Mesendoderm (in vitro differentiated cells): ENCODE data around the gene ALPL. TPM values are rescaled to one million over a fixed set of nuclear protein-coding genes. Genes with fewer than 3 reads are reported as not detected.
"Not testable (repeated sequence)": the region's sequence is repeated elsewhere in the genome, so short reads cannot be mapped to it uniquely, and the experiment has no call there.

Experiments used
- DNase-seq: peaks from one replicate; pipeline ENCODE4 v3.0.0; 2013
- H2AK5ac ChIP-seq: 2 replicates; pipeline ENCODE4 v1.6.1; 2013; ENCODE audit warnings: low read length, inconsistent platforms
- H2BK120ac ChIP-seq: 2 replicates; pipeline ENCODE4 v1.6.1; 2013; ENCODE audit warnings: low read depth, mild to moderate bottlenecking, low read length, moderate library complexity, mixed read lengths
- H2BK15ac ChIP-seq: replicated peaks from 2 replicates; pipeline ENCODE4 v1.6.1; 2013; ENCODE audit warnings: low read depth, mild to moderate bottlenecking, moderate library complexity
- H2BK5ac ChIP-seq: 2 replicates; pipeline ENCODE4 v1.6.1; 2013; ENCODE audit warnings: low read length, inconsistent platforms
- H3K18ac ChIP-seq: 2 replicates; pipeline ENCODE4 v1.6.1; 2013; ENCODE audit warnings: mild to moderate bottlenecking, low read length, mixed read lengths
- H3K23ac ChIP-seq: one replicate; pipeline ENCODE4 v1.6.1; 2013; ENCODE audit warnings: low read length
- H3K27ac ChIP-seq: 2 replicates; pipeline ENCODE4 v1.5.1; 2013; ENCODE audit warnings: low read depth, mild to moderate bottlenecking, inconsistent platforms, low read length, moderate library complexity
- H3K27me3 ChIP-seq: 2 replicates; pipeline ENCODE4 v1.6.1; 2013; ENCODE audit warnings: low read length, control low read depth, mild to moderate bottlenecking, inconsistent platforms; ENCODE audit not compliant: insufficient read depth, poor library complexity
- H3K36me3 ChIP-seq: 2 replicates; pipeline ENCODE4 v1.6.1; 2013; ENCODE audit warnings: low read length, inconsistent platforms; ENCODE audit not compliant: control insufficient read depth, insufficient read depth
- H3K4ac ChIP-seq: one replicate; pipeline ENCODE4 v1.6.1; 2013; ENCODE audit warnings: low read depth, mild to moderate bottlenecking, low read length, moderate library complexity
- H3K4me1 ChIP-seq: 2 replicates; pipeline ENCODE4 v1.6.1; 2013; ENCODE audit warnings: low read depth, low read length, inconsistent platforms; ENCODE audit not compliant: control insufficient read depth
- H3K4me2 ChIP-seq: 2 replicates; pipeline ENCODE4 v1.6.1; 2013; ENCODE audit warnings: low read length
- H3K4me3 ChIP-seq: 2 replicates; pipeline ENCODE4 v1.5.1; 2013; ENCODE audit warnings: mild to moderate bottlenecking, low read length
- H3K56ac ChIP-seq: one replicate; pipeline ENCODE4 v1.6.1; 2013; ENCODE audit warnings: low read length
- H3K79me1 ChIP-seq: 2 replicates; pipeline ENCODE4 v1.6.1; 2013; ENCODE audit warnings: low read length, inconsistent platforms
- H3K79me2 ChIP-seq: 2 replicates; pipeline ENCODE4 v1.6.1; 2013; ENCODE audit warnings: mild to moderate bottlenecking, low read length; ENCODE audit not compliant: control insufficient read depth, insufficient read depth
- H3K9ac ChIP-seq: 2 replicates; pipeline ENCODE4 v1.6.1; 2013; ENCODE audit warnings: low read length, inconsistent platforms
- H4K5ac ChIP-seq: one replicate; pipeline ENCODE4 v1.6.1; 2013; ENCODE audit warnings: low read length
- H4K8ac ChIP-seq: one replicate; pipeline ENCODE4 v1.6.1; 2013; ENCODE audit warnings: low read depth, mild to moderate bottlenecking, control low read depth, low read length, moderate library complexity
- WGBS: extraction: QIAGEN DNeasy Blood & Tissue Kit; methylation state at CpG from one replicate; pipeline ENCODE4 v1.1.7; 2013; ENCODE audit warnings: low lambda C conversion rate, missing lambda C conversion rate; ENCODE audit not compliant: insufficient coverage; ENCODE audit errors: extremely low coverage; 5-methylcytosine and 5-hydroxymethylcytosine counted together
- polyA plus RNA-seq, 2 experiments: library from polyadenylated mRNA; stranded (reverse); fragments of 200-250 nt; gene quantifications; one replicate each; pipeline ENCODE4 v1.2.3, GENCODE V29; 2013

Gene ALPL
- polyA plus RNA-seq (2013, experiment 1 of 2): 126 TPM
- polyA plus RNA-seq (2013, experiment 2 of 2): 125 TPM

DNA sequence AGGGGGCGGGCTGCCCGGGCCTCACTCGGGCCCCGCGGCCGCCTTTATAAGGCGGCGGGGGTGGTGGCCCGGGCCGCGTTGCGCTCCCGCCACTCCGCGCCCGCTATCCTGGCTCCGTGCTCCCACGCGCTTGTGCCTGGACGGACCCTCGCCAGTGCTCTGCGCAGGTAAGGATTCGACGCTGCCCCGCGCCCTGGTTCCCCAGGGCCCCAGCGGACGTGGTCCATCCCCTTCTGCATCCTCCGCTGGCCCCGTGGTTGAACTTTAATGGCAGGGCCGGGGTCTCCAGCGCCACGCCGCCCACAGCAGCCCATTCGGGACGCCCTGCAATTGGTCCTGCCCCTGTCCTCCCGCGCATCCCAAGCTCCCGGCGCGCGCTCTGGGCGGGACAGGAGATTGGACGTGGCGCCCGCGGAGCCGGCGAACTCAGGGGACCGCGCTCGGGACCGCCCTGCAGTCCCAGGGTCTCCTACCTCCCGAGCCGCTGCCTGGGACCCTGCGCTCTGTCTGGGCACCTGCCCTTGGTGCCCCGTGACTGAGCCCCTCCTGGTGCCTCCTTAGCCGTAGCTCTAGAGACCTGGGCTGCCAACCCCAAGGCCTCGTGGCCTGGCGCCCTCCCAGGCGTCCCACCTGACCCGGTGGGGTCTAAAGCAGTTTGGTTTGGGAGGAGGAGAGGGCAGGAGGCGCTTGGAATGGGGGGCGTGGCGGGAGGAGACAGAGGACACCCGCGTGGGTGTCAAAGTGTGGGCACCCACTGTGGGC lies at the start of gene ALPL:
TSS of gene ALPL (plus strand) at position 73 of the 762 bp plus-strand sequence. CDS start 44,659 bp downstream, outside the sequence.
- DNase-seq: peak; percentile 58
- H3K27ac ChIP-seq: no peak within 1 kb of the TSS

DNA sequence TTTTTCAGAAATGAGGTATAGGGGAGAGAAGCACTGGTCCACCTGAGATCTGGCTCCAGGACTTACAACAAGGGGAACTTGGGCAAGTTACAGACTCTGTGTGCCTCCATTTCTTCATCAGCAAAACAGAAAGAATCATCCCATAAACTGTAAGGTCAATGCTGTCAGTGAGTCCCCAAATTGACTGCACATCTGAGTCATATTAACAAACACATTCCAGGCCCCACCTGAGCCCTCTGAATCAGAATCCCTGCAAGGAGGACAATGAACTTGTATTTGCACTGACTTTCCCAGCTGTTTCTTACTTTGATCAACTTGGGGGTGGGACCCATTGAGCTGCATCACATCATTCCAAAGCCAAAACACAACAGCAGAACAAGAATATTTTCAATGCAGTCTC lies 44.1 kb upstream of the ALPL start:
- not testable (repeated sequence) for H4K8ac ChIP-seq, H3K4me2 ChIP-seq, H3K56ac ChIP-seq, H3K4me3 ChIP-seq, H4K5ac ChIP-seq, H2BK15ac ChIP-seq, H3K9ac ChIP-seq, H3K23ac ChIP-seq, H3K79me2 ChIP-seq, H3K4me1 ChIP-seq, H3K4ac ChIP-seq, H3K79me1 ChIP-seq, H3K36me3 ChIP-seq, H3K27ac ChIP-seq, H3K18ac ChIP-seq, H2AK5ac ChIP-seq, DNase-seq, H2BK5ac ChIP-seq, H3K27me3 ChIP-seq, H2BK120ac ChIP-seq

More for the DNA sequence above, at the start of gene ALPL:
- Histone ChIP-seq H2BK5ac (no peak within 1 kb of the TSS), H3K36me3 (no peaks in the 10 kb centered on the region), H2AK5ac (no peak within 1 kb of the TSS), H3K4ac (peak within 1 kb of the TSS; percentile 46), H3K4me2 (peak within 1 kb of the TSS; percentile 97), H2BK15ac (no peak within 1 kb of the TSS), H2BK120ac (no peak within 1 kb of the TSS), H3K18ac (peak within 1 kb of the TSS; percentile 19), H3K56ac (peak within 1 kb of the TSS; percentile 94), H4K8ac (no peak within 1 kb of the TSS), H3K79me2 (peaks cover 31% of the 10 kb centered on the region), H3K79me1 (peaks cover 24% of the 10 kb centered on the region), H3K4me3 (peak within 1 kb of the TSS; percentile 75), H3K23ac (peak within 1 kb of the TSS; percentile 80), H3K27me3 (no peaks in the 10 kb centered on the region), H3K9ac (peak within 1 kb of the TSS; percentile 90), H4K5ac (no peak within 1 kb of the TSS), H3K4me1 (peaks cover 10% of the 10 kb centered on the region)
- WGBS: no CpG with 5 or more reads among the region's 67 CpGs

- not testable (repeated sequence) for H3K79me1 ChIP-seq, H3K4me2 ChIP-seq, H3K27ac ChIP-seq, H3K23ac ChIP-seq, H4K8ac ChIP-seq, H2BK5ac ChIP-seq, H3K27me3 ChIP-seq, H4K5ac ChIP-seq, H3K9ac ChIP-seq, H2AK5ac ChIP-seq, H2BK120ac ChIP-seq, H3K4me1 ChIP-seq, H3K4me3 ChIP-seq, H2BK15ac ChIP-seq, DNase-seq, H3K79me2 ChIP-seq, H3K36me3 ChIP-seq, H3K18ac ChIP-seq, H3K4ac ChIP-seq, H3K56ac ChIP-seq
- WGBS: no CpG with 5 or more reads among the region's 4 CpGs
These were observed 41.3 kb upstream of the ALPL start for GRCh38 chr1:21467946-21468345.

DNA sequence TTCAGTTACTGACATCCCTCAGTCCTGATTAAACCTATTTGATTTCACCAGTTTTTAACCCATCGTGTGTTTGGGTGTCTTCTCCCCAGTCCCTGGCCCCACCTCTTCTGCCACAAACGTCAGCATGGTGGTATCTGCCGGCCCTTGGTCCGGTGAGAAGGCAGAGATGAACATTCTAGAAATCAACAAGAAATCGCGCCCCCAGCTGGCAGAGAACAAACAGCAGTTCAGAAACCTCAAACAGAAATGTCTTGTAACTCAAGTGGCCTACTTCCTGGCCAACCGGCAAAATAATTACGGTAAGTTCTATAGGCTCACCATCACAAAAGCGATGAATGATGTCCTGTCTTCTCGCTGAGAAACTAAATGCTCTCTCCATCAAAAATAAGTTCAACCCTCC lies 40.6 kb upstream of the ALPL start:
- no peak overlapping the region for H3K18ac ChIP-seq
- no CpG with 5 or more reads among the region's 10 CpGs for WGBS
- no peak overlapping the region for H3K4me3 ChIP-seq
- no peak overlapping the region for H4K8ac ChIP-seq
- no peaks in the 10 kb centered on the region for H3K79me2 ChIP-seq
- no peak overlapping the region for H3K4me2 ChIP-seq
- H4K5ac ChIP-seq: no peak overlapping the region
- no peak overlapping the region for H2BK120ac ChIP-seq
- H3K36me3 ChIP-seq: no peaks in the 10 kb centered on the region
- H3K4me1 ChIP-seq: no peaks in the 10 kb centered on the region
- no peak overlapping the region for H3K56ac ChIP-seq
- H3K9ac ChIP-seq: no peak overlapping the region
- no peak overlapping the region for H2BK15ac ChIP-seq
- no peak overlapping the region for H3K27ac ChIP-seq
- peak; percentile 82 for DNase-seq
- H3K23ac ChIP-seq: no peak overlapping the region
- no peaks in the 10 kb centered on the region for H3K79me1 ChIP-seq
- H2AK5ac ChIP-seq: no peak overlapping the region
- H3K27me3 ChIP-seq: no peaks in the 10 kb centered on the region
- no peak overlapping the region for H3K4ac ChIP-seq
- no peak overlapping the region for H2BK5ac ChIP-seq

- Histone ChIP-seq H3K4ac (no peak overlapping the region), H3K27ac (no peak overlapping the region), H3K79me2 (no peaks in the 10 kb centered on the region), H2BK5ac (no peak overlapping the region), H3K23ac (no peak overlapping the region), H2AK5ac (no peak overlapping the region), H3K4me2 (no peak overlapping the region), H3K18ac (no peak overlapping the region), H3K36me3 (no peaks in the 10 kb centered on the region), H3K4me1 (no peaks in the 10 kb centered on the region), H2BK120ac (no peak overlapping the region), H3K79me1 (no peaks in the 10 kb centered on the region), H4K8ac (no peak overlapping the region), H4K5ac (no peak overlapping the region), H3K4me3 (no peak overlapping the region), H3K9ac (no peak overlapping the region), H2BK15ac (no peak overlapping the region), H3K27me3 (no peaks in the 10 kb centered on the region), H3K56ac (no peak overlapping the region)
- WGBS: no CpG with 5 or more reads among the region's 9 CpGs
- DNase-seq: no peak
These were observed 39.6 kb upstream of the ALPL start for GRCh38 chr1:21469581-21469980.

DNA sequence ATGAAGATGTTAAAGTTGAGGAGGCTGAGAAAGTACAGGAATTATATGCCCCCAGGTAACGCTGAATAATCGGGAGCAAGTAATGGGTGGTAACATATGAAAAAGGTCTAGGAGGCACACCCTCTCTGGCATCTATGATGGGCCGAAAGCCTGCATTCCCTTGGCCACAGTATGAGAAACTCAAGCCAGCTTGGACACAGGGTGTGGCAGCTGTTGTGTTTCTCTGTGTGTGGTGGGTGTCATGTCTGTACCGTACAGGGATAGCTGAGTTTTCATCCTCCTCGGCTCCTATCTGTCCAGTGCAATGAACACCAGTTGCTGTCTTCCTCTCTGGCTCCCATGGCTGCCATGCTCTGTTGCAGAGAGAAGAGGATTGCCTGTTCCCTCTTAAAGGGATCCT lies 36.4 kb upstream of the ALPL start:
- Histone ChIP-seq H3K27me3 (no peaks in the 10 kb centered on the region), H3K4me2 (no peak overlapping the region), H3K4me3 (no peak overlapping the region), H4K8ac (no peak overlapping the region), H3K79me2 (no peaks in the 10 kb centered on the region), H3K79me1 (no peaks in the 10 kb centered on the region), H3K4ac (no peak overlapping the region), H3K23ac (no peak overlapping the region), H3K4me1 (no peaks in the 10 kb centered on the region), H3K9ac (no peak overlapping the region), H3K27ac (no peak overlapping the region), H2AK5ac (no peak overlapping the region), H2BK5ac (no peak overlapping the region), H3K18ac (no peak overlapping the region), H3K56ac (no peak overlapping the region), H4K5ac (no peak overlapping the region), H2BK15ac (no peak overlapping the region), H3K36me3 (no peaks in the 10 kb centered on the region), H2BK120ac (no peak overlapping the region)
- no peak for DNase-seq
- no CpG with 5 or more reads among the region's 5 CpGs for WGBS
